NCI-H2171 (cell line): ENCODE measurements around the gene PELI1.
"Not testable (repeated sequence)": the region's sequence is repeated elsewhere in the genome, so short reads cannot be mapped to it uniquely, and the experiment has no call there.

Experiments
- DNase-seq: peaks from one replicate; lab custom pipeline; 2025; lab: John Stamatoyannopoulos, UW

The PELI1 gene

DNA sequence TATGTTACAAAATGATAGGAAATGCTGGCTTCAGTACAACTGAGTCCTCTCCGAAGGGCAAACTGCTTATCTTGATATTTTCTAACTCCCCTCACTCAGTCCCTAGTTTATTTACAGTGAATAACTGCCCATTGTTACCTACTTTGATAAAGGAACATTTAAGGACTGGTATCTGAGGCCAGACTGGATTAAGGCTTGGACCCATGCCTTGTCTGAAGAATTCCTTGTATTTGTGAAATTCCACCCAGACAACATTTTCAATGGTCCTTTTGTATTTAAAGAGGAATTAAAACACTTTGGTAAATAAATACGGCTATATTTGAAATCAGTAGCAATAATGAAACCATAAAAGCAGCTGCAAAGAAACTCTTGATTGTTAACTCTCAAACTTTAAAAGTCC is 58.3 kb downstream of the PELI1 start:
- DNase-seq, result no peak

DNA sequence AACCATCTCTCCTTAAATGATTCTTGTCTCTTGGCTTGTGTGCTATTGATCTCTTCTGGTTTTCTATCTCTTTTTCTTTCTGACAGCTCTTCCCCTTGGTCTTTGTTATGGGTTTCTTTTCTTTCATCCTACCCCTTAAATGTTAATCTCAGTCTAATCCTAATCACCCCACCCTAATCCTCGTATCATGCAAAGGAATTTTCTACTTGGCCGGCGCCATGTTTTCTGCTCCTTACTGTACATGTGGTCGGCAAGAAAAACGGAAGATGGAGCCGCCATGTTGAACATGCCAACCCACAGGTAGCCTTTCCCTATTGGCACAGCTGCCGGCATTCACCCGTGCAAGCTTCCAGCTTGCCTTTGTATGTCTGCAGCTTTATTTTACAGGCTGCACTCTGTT is 63.2 kb downstream of the PELI1 start:
- DNase-seq, result no peak

DNA sequence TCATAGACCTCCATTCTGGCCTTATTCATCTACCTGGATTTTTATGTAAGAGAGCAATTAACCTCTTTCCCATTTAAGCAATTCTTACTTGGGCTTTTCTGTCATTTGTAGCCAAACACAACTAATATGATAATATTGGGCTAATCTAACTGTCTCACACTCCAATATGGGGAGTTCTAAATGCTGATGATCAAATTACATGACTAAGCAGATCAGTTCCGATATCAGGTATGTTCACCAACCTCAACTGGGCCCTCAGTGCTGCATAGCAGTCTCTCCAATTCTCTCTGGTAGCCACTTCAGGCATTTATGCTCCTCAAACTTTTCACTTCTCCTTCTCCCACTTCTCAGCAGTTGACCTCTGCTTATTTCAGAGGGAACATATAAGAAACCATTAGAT is 64.0 kb downstream of the PELI1 start:
- no peak for DNase-seq

DNA sequence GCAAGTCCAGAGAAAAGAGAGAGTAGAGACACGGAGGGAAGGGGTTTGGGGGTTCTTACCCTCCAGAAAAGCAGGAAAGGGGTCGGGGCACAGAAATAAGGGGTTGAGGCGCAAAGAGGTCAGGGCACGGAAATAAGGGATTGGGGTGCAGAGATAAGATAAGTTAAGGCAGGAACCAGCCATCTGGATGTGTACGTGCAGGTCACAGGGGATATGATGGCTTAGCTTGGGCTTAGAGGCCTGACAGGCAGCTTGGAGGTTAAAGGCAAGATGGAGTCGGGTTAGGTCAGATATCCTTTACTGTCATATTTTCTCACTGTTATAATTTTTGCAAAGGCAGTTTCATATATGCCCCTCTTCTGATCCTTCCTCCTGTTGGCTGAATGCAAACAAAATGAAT is 64.5 kb downstream of the PELI1 start:
- DNase-seq, result not testable (repeated sequence)

DNA sequence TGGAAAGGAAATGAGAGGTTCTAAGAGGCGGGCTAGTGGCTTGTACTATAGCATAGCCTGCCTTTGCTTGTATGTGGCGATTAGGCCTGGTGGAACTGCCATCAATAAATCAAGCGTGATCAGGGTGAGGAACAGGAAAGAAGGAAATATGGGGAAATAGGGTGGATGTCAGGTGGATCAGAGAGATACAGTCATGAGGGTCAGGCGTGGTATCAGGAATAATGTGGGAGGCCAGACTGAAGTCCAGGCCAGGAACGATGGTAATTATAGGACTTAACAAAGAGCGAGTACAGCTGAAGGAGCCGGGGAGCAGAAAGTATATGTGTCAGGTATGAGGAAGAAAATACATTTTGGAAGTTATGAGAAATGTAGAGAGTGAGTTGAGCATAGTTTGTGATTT is 67.4 kb downstream of the PELI1 start:
- DNase-seq, result not testable (repeated sequence)

DNA sequence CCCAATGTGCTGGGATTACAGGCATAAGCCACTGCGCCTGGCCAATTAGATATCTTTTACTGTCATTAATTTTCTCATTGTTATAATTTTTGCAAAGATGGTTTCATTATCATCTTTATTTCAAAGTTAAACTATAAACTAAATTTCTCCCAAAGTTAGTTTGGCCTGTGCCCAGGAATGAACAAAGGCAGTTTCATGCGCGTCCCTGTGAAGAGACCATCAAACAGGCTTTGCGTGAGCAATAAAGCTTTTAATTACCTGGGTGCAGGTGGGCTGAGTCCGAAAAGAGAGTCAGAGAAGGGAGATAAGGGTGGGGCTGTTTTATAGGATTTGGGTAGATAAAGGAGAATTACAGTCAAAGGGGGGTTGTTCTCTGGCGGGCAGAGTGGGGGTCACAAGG is 69.6 kb downstream of the PELI1 start:
- not testable (repeated sequence) for DNase-seq

DNA sequence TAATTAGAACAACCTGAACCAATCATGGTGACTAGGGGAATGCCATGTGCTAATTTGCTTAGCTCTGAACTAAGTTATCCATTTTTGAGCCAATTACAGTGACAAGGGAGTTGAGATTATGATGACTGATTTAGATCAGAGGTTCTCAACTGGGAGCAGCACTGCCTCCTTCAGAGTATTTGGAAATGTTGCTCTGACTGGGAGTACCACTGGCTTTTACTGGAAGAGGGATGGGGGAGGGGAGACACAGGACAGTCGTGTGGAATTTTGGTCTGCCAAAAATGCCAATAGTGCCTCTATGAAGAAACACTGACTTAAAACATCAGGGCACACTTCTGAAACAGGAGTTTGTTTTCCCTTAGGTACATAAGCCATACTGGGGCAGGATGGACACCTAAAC is 76.9 kb downstream of the PELI1 start:
- DNase-seq, result no peak

DNA sequence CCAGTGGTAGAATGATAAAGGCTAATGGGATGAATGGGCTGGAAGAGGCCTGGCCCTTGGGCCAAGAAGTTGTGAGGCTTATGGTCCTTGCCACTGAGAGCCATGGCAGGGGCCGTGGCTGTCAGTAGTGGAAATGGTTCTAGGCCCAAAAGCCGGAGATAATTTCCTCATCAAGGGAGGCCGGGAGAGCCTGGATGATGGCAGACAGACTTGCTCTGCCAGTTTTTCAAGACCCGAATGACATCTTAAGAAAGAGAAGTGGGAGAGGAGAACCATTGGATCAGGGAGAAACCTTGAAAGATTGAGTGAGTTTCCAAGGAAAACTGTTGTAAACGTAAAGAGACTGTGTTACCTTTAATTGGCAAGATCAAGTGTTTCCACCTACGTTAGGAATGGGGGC is 78.7 kb downstream of the PELI1 start:
- no peak for DNase-seq

DNA sequence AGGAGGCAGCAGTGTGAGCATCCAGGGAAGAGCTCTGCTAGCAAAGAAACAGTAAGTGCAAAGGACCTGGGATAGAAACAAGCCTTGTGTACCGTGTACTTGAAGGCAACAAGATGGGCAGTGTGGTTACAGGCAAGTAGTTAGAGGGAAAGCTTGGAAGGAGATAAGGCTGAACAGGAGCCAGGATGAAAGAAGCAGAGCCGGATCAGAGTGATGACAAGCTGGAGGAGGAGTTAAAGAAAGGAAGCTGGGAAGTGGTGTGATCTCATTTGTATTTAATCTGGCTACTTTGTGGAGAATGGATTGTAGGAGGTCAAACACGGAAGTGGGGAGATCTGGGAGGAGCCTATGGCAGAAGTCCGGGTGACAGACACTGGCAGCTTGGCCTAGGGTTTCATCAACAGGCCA is 80.3 kb downstream of the PELI1 start:
- DNase-seq, result no peak

DNA sequence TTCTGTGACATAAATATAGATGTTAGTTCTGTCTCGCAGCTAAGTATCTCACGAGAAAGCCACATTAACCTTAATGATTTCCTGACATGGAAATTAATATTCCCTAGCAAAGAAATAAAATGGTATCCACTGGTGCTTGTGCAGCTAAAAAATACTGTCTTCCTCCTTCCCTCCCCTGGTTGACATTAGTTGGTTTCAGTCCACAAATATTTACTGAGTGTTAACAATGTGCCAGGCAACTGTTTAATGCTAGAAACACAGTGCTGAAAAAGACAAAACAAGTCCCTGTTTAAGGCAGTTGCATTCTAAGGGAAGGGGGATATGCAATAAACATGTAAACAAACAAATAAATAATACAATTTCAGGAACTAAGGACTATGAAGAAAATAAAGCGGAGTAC is 80.8 kb downstream of the PELI1 start:
- no peak for DNase-seq

DNA sequence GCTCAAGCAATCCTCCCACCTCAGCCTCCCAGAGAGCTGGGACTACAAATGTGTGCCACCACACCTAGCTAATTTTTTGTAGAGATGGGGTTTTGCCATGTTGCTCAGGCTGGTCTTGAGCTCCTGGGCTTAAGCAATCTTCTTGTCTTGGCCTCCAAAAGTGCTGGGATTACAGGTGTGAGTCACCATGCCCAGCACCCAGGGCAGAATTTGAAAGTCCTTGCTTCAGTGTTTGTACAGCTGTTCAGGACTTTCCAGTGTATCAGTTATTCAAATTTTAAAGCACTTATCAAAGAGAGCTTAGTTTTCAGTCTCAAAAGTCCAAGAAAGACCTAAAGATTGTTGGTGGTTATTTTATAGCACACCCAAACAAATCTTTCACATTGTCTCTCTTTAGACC is 81.4 kb downstream of the PELI1 start:
- DNase-seq, result no peak

DNA sequence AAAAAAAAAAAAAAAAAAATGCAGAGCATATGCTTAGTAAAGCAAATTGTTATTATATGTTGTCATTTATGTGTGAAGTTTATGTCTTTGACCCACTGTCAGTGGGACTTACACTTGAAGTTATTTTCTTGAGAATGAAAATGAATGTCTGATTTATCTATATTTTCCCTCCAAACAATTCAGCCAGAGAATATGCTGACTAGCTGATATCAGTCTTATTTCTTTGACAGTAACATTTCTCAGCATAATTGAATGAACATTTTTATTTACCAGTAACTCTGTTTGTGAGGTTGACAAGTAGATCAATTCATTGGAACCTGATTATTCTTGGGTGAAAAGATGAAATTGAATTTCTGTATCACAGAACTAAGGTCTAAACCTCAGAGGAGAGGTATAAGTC is 85.0 kb downstream of the PELI1 start:
- DNase-seq, result no peak

DNA sequence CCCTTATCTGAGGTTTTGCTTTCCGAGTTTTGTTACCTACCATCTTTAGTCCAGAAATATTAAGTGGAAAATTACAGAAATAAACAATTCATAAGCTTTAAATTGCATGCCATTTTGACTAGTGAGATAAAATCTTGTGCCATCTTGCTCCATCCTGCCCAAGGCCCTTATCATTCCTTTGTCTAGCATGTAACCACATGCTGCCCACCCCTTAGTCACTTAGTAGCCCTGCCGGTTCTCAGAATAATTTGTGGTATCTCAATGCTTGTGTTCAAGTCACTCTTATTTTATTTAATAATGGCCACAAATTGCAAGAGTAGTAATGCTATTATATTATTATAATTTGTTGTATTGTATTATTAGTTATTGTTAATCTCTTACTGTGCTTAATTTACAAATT is 88.2 kb downstream of the PELI1 start:
- DNase-seq, result no peak

DNA sequence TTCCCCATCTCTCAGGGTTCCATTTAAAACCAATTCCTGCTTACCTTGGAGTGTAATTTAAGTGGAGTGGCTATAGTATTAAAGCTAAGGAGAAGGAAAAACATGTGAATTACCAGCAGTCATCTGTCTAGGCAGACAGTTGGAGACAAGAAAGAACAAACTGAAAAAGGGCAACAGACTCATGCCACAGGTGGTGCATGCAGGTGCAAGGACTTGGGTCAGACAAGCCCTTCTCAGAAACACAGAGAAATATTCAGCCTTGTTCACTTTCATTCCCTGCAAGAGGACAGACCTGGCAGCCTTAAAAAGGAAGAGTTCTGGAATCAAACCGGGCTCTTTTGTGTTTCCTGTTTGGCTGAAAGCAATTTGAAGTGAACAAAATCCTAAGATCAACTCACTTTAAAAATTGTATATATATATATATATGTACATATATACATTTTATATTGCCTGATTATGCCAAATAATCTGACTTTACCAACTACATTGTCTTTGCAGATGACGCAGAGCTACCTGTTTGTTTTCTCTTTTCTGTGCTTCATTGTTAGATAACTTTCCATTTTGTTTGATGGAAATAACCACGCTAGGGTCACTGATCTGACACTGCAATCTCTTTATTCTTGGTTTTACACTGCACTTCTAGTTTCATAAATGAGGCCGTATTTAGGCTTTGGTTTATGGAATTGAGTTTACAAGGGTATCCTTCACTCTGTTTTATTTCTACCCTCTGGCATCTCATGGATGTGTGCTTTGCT is 89.9 kb downstream of the PELI1 start:
- DNase-seq, result no peak

DNA sequence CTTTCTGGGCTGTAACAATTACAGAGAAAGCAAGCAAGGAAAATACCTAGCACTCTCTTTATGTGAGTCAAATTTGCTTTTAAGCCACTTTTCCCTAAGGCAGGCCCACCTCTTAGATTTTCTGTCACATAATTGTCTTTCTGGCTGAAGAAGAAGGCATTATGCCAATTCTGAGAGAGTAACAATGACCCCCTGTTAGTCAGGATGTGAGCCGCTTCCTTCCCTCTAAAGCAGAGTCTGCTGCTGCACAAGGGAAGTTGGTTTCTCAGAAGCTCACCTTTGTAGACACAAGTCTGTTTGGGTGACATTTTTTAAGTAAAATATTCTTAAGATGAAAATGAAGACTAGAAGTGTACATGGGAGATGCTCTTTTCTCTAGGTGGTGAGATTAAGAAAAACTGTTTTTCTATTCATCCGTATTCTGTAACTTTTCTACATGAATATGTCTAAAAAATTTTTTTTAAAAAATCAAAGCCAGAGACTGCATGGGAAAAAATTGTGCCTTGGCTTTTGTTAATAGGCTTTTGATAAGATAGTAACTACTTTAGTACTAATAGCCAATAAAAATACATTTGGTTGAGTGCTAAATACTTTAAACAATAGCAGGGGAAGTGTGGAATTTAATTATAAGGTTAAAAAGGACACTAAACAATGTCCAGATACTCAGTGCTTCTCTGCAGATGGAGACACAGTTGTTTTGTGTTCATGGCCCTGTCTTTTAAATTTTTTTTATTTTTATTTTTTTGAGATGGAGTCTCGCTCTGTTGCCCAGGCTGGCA is 91.6 kb downstream of the PELI1 start:
- DNase-seq, result no peak

DNA sequence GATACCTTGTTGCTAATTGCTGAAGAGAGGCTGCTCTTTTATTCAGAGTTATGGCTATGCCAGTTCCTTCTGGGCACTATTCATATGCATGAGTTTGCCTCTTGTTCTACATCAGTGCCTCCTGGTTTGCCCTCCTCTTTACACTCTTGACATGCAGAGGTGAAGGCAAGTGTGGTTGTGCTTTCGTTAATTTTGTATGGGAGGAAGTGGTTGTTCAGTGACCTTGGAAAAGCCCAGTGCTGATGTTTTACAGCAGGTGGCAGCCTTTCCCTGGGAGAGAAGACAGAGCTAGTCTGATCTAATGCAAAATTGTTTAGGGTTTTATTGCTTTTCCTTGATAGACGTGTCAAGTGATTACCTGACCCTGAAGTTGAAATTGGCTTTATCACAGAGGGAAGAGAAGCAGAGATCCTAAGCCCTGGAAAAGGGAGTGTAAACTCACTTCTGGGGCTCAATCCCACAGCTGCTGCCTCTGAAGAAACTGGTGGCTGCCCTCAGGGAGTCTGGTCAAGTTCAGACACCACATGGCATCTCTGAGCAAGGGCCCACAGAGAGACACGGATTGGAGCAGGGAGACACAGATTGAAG is 94.5 kb downstream of the PELI1 start:
- no peak for DNase-seq

DNA sequence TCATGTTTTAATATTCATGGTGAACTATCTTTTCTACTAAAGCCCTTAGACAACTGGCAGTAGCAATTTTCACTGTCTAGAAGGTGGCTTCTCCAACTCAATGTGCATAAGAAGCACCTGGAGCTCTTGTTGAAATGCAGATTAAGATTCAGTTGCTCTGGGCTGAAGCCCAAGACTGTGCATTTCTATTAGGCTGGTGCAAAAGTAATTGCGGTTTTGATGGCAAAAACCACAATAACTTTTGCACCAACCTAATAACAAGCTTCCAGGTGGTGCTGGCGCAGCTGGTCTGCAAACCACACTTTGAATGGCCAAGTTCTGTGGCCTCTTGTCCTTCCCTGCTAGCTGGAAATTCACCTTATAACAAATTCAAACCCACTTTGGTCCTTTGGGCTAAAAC is 98.3 kb downstream of the PELI1 start:
- no peak for DNase-seq
